ENCODE data around the gene TRMT2B.

GRCh38 chrX:101062176-101062575 lies 10.3 kb upstream of the TRMT2B start:
- TF ChIP-seq CTCF (IDR thresholded peaks at IDR 0.05) (no peak), POLR2A (IDR thresholded peaks at IDR 0.05) (no peak)

Measured in testis (tissue), 2 donors.